ENCODE measurements around the gene ARTN.

Gene ARTN

GRCh38 chr1:43902058-43902831, 31.4 kb upstream of the ARTN start:
- H3K4me1 ChIP-seq (ENCODE audit: low read length), result no peaks in the 10 kb centered on the region
- no peaks in the 10 kb centered on the region for H3K79me2 ChIP-seq (ENCODE audit: low read length)
- no peak overlapping the region for H2AFZ ChIP-seq (ENCODE audit: low read depth, low read length)
- H3K27me3 ChIP-seq (ENCODE audit: low read depth, low read length), result no peaks in the 10 kb centered on the region
- H3K4me3 ChIP-seq (ENCODE audit: low read length), result no peak overlapping the region
- no peak overlapping the region for H3K4me2 ChIP-seq (ENCODE audit: low read length)
- TF ChIP-seq CTCF (IDR thresholded peaks at IDR 0.05; ENCODE audit: low read depth, low read length) (no peak), EZH2phosphoT487 (IDR thresholded peaks at IDR 0.05; ENCODE audit: low read depth) (no peak)
- no peak overlapping the region for H3K9ac ChIP-seq (ENCODE audit: low read length)
- H3K27ac ChIP-seq (ENCODE audit: low read length), result no peak overlapping the region
- no peaks in the 10 kb centered on the region for H3K36me3 ChIP-seq (replicated peaks; ENCODE audit: low read depth, low read length)
- H3K9me3 ChIP-seq (ENCODE audit: insufficient read depth, low read length), result no peaks in the 10 kb centered on the region
- H4K20me1 ChIP-seq (ENCODE audit: insufficient read depth, low read length), result no peaks in the 10 kb centered on the region

- Histone ChIP-seq H2AFZ (ENCODE audit: low read depth, low read length) (no peak overlapping the region), H3K9me3 (ENCODE audit: insufficient read depth, low read length) (no peaks in the 10 kb centered on the region), H3K4me2 (ENCODE audit: low read length) (no peak overlapping the region), H4K20me1 (ENCODE audit: insufficient read depth, low read length) (no peaks in the 10 kb centered on the region), H3K27me3 (ENCODE audit: low read depth, low read length) (no peaks in the 10 kb centered on the region), H3K36me3 (replicated peaks; ENCODE audit: low read depth, low read length) (no peaks in the 10 kb centered on the region), H3K27ac (ENCODE audit: low read length) (no peak overlapping the region), H3K79me2 (ENCODE audit: low read length) (no peaks in the 10 kb centered on the region), H3K9ac (ENCODE audit: low read length) (no peak overlapping the region), H3K4me1 (ENCODE audit: low read length) (no peaks in the 10 kb centered on the region), H3K4me3 (ENCODE audit: low read length) (no peak overlapping the region)
- TF ChIP-seq EZH2phosphoT487 (IDR thresholded peaks at IDR 0.05; ENCODE audit: low read depth) (no peak), CTCF (IDR thresholded peaks at IDR 0.05; ENCODE audit: low read depth, low read length) (no peak)
These were observed 28.7 kb upstream of the ARTN start for GRCh38 chr1:43904660-43905551.

GRCh38 chr1:43908226-43908625, 25.4 kb upstream of the ARTN start:
- no peaks in the 10 kb centered on the region for H3K4me1 ChIP-seq (ENCODE audit: low read length)
- H2AFZ ChIP-seq (ENCODE audit: low read depth, low read length), result no peak overlapping the region
- H3K27ac ChIP-seq (ENCODE audit: low read length), result no peak overlapping the region
- H4K20me1 ChIP-seq (ENCODE audit: insufficient read depth, low read length), result no peaks in the 10 kb centered on the region
- H3K4me3 ChIP-seq (ENCODE audit: low read length), result no peak overlapping the region
- no peak for TF ChIP-seq EZH2phosphoT487 (IDR thresholded peaks at IDR 0.05; ENCODE audit: low read depth)
- no peak for TF ChIP-seq CTCF (IDR thresholded peaks at IDR 0.05; ENCODE audit: low read depth, low read length)
- H3K4me2 ChIP-seq (ENCODE audit: low read length), result no peak overlapping the region
- no peaks in the 10 kb centered on the region for H3K27me3 ChIP-seq (ENCODE audit: low read depth, low read length)
- H3K9ac ChIP-seq (ENCODE audit: low read length), result no peak overlapping the region
- H3K36me3 ChIP-seq (replicated peaks; ENCODE audit: low read depth, low read length), result no peaks in the 10 kb centered on the region
- no peaks in the 10 kb centered on the region for H3K9me3 ChIP-seq (ENCODE audit: insufficient read depth, low read length)
- no peaks in the 10 kb centered on the region for H3K79me2 ChIP-seq (ENCODE audit: low read length)

GRCh38 chr1:43908858-43909257, 24.7 kb upstream of the ARTN start:
- TF ChIP-seq EZH2phosphoT487 (IDR thresholded peaks at IDR 0.05; ENCODE audit: low read depth), result no peak
- TF ChIP-seq CTCF (IDR thresholded peaks at IDR 0.05; ENCODE audit: low read depth, low read length), result no peak
- H3K9ac ChIP-seq (ENCODE audit: low read length), result no peak overlapping the region
- H4K20me1 ChIP-seq (ENCODE audit: insufficient read depth, low read length), result no peaks in the 10 kb centered on the region
- H3K9me3 ChIP-seq (ENCODE audit: insufficient read depth, low read length), result no peaks in the 10 kb centered on the region
- no peak overlapping the region for H3K4me2 ChIP-seq (ENCODE audit: low read length)
- no peaks in the 10 kb centered on the region for H3K27me3 ChIP-seq (ENCODE audit: low read depth, low read length)
- no peak overlapping the region for H2AFZ ChIP-seq (ENCODE audit: low read depth, low read length)
- no peak overlapping the region for H3K4me3 ChIP-seq (ENCODE audit: low read length)
- H3K27ac ChIP-seq (ENCODE audit: low read length), result no peak overlapping the region
- no peaks in the 10 kb centered on the region for H3K79me2 ChIP-seq (ENCODE audit: low read length)
- H3K4me1 ChIP-seq (ENCODE audit: low read length), result no peaks in the 10 kb centered on the region
- no peaks in the 10 kb centered on the region for H3K36me3 ChIP-seq (replicated peaks; ENCODE audit: low read depth, low read length)
